HG03095 (cell line): Measurements from ENCODE around the gene PPP1R1C.
"Not testable (repeated sequence)": the region's sequence is repeated elsewhere in the genome, so short reads cannot be mapped to it uniquely, and the experiment has no call there.

Source experiments
- ATAC-seq: cut with Tn5 transposase; IDR thresholded peaks from one replicate; pipeline ENCODE4 v1.9.1; 2021; ENCODE audit warnings: moderate library complexity; ENCODE audit not compliant: unreplicated experiment

PPP1R1C gene

GRCh38 chr2:181985632-181986205 lies at the start of gene PPP1R1C:
Gene PPP1R1C, plus strand, starts transcription at chr2:181985853. Its CDS starts 258 bp downstream, at chr2:181986111.
- no peak for ATAC-seq

- no peak for ATAC-seq
These were observed 48.2 kb upstream of the PPP1R1C start for GRCh38 chr2:181937473-181937872.

- no peak for ATAC-seq
These were observed 42.1 kb upstream of the PPP1R1C start for GRCh38 chr2:181943411-181944124.

GRCh38 chr2:181944164-181944913 lies 41.3 kb upstream of the PPP1R1C start:
- ATAC-seq, result no peak

DNA sequence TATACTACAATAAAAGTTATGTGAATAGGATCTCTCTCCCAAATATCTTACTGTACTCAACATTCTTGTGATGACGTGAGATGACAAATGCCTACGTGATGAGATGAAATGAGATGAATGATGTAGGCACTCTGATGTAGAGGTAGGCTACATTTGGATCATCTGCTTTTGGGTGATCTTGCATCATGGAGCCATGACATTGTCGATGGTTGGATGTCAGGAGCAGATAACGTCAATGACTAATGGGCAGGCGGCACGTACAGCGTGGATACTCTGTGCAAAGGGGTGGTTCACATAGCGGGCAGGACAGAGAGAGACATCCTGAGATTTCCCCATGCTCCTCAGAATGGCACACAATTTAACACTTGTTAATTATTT lies 40.8 kb upstream of the PPP1R1C start:
- ATAC-seq, result no peak

DNA sequence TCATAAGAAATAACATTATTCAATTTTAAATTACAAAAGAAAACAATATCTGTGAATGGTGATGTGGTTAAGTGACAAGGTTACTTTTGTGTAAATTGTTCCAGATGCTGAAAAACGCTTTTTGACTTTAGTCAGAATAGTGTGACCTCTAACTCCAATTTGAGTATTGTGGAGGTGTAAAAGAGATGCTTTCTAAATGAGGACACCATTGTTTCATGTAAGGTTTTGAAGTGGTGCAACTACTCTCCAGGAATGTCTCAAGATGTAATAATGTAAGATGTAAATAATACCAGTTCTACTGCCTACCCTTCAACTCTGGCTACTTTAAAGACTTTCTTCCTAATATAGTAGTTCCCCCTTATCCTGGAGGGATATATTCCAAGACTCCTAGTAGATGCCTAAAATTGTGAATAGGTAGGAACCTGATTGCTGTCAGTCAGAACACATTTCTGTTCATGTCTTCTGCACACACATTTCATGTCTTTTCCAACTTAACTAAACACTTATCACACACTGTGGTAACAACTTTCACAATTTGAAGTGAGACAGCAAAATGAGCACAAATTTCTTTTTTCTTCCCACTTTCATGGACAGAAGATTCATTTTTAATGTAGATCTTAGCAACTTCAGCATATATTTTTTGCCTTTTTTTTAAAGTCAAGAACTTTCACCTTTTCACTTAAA lies 39.1 kb upstream of the PPP1R1C start:
- ATAC-seq, result no peak

GRCh38 chr2:181947273-181947672 lies 38.4 kb upstream of the PPP1R1C start:
- ATAC-seq, result no peak

GRCh38 chr2:181948227-181948626 lies 37.4 kb upstream of the PPP1R1C start:
- no peak for ATAC-seq

- no peak for ATAC-seq
These were observed 36.6 kb upstream of the PPP1R1C start for GRCh38 chr2:181949047-181949446.

DNA sequence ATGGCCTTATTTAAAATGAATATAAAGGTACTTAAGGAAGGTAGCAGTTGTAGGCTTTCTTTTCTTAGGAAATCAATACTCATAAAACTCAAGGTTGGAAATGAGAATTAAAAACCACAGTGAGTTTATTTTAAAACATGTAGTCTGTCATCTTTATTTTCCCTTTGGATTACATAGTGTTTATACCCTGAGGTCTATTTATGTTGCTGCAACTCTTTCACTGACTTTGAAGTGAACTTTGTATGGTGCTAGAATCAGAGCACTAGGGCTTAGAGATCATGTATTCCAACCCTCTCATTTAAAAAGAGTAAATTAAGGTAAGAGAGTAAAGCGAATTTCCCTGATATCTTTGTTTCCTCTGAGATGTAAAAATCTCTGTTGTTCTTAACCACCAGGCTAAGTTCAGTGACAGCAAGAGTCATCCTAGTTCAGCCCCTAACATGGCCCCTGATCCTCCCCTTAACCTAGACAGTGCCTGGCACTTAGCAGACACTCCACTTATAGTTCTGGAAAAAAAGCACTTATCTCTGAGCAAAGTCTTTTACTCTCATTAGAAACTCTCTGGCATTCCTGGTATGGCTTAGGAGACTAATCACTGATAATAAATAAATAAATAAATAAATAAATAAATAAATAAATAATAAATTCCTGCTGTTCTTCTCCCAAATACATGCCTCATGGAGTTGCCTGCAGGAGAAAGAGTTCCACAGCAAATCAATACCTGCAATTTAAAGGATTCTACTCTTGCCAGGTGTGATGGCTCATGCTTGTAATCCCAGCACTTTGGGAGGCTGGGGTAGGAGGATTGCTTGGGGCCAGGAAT lies 33.0 kb upstream of the PPP1R1C start:
- ATAC-seq, result no peak

- ATAC-seq, result peak; percentile 70
These were observed 31.6 kb upstream of the PPP1R1C start for GRCh38 chr2:181953881-181954537.

DNA sequence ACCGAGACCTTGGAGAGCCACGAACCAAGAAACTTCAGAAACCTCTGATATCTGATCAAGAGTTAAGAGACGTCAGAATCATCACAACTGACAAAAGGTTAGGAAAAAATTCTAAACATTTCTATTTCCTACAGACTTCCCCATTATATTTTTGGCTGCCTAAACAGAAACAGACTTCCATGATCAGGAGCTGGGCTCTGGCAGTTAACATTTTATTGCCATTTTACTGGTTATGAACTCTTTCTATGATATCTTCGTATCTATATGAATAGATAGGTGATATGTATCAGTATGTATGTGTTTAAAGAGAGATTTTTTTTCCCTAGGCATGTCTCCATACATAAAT lies 31.1 kb upstream of the PPP1R1C start:
- no peak for ATAC-seq

DNA sequence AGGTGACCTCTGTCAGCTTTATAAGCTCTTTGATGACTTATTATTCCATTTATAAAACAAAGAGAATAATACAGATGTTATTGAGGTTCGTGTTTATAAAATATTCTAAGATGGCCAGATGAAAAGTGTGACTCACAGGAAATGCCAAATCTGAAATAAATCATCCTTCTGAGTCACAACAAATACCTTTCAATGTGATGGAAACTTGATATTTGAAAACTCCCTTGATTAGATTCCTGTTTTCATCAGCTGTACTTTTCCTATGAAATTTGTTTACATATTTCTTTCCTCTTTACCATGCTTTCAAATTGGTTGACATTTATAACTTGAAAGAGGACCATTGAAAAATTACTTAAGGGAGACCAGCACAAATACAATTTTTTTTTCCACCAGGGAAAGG lies 30.6 kb upstream of the PPP1R1C start:
- no peak for ATAC-seq

DNA sequence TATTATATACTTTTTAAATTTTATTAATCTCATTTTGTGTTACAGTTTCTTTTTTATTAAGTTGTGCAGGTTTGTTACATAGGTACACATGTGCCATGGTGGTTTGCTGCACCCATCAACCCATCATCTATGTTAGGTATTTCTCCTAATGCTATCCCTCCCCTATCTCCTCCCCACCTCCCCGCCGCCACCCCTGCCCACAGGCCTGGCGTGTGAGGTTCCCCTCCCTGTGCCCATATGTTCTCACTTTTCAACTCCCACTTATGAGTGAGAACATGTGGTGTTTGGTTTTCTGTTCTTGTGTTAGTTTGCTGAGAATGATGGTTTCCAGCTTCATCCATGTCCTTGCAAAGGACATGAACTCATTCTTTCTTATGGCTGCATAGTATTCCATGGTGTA lies 29.8 kb upstream of the PPP1R1C start:
- ATAC-seq, result not testable (repeated sequence)

DNA sequence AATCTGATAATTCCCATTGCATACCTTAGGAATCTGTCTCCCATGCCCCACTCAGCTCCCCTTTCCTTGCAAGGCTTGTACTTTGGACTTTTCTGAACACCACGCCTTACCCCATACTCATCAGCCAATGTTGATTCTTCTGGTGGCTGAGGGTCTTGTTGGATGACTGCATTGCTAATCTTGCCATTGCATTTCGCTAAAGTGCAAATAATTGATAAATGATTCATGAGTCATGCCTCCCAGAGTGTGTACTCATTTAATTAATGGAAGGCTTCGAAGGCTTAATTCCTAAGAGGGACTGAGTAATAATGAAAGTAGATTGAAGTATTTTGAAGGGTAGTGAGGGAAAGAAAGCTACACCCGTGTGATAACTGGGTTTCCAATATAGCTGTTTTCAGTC lies 28.0 kb upstream of the PPP1R1C start:
- no peak for ATAC-seq

DNA sequence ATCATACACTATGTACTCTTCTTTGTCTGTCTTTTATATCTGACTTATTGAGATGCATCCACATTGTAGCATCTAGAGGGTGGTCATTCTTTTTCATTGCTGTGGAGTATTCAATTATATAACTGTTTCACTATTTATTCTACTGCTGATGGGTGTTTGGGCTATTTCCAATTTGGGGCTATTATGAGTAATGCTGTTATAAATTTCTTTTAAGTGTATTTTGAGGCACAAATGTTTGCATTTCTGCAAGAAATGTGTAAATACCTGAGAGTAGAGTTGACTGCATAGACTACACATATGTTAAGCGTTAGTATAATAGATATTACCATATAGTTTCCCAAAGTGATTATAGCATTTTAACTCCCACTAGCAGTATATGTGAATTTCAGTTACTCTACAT lies 26.9 kb upstream of the PPP1R1C start:
- ATAC-seq, result no peak

DNA sequence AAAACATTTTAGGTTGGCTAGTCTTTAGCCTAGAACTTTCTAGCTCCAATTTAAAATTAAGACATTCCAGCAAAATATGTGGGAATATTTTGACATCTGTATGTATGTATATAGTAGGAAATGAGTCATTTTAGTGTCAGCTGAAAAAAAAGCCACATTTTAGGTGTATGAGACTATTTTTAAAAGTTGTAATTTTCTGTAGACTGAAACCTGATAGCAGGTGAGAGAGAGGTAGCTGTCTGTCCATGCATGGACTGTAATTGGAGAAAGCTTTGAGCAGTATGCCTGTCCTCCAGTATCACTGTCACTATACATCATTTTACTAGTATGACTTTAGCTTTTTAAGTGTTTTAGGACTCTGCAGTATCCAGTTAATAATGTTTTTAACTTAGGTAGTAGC lies 26.1 kb upstream of the PPP1R1C start:
- ATAC-seq, result no peak

DNA sequence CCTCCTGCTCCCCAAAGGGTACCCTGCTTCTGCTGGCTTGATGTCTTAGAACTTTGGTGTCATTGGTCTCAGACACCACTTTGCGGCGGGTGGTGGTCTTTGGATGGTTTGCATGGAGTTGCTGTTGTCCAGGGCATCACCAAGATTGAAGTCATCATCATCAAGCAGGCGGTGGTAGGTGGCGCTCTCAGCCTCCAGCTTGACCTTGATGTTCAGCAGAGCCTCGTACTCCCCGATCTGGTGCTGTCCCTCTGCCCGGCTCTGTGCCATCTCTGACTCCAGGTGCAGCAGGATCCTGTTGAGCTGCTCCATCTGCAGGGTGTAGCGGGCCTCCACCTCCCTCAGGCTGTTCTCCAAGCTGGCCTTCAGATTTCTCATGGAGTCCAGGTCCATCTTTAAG lies 24.5 kb upstream of the PPP1R1C start:
- not testable (repeated sequence) for ATAC-seq

GRCh38 chr2:181962142-181962541 lies 23.5 kb upstream of the PPP1R1C start:
- no peak for ATAC-seq

DNA sequence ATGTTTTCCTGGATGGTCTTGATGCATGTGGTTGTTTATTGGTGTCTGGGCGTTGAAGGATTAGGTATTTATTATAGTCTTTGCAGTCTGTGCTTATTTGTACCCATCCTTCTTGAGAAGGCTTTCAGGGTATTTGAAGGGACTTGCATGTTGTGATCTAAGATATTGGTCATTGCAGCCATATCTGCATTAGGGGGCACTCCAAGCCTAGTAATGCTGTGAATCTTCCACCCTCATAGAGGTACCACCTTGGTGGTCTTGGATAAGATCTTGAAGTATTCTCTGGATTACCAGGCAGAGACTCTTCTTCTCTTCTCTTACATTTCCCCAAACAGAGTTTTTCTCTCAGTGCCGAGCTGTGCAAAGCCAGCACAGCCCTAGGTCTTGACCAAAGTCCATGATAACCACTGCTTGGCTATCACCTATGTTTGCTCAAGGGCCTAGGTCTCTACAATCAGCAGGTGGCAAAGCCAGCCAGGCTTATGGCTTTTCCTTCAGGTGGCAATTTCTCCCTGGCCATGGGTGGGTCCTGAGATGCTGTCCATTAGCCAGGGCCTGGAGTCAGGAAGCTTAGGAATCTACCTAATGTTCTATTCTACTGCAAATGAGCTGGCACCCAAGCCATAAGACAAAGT lies 15.4 kb upstream of the PPP1R1C start:
- no peak for ATAC-seq
